ENCODE measurements around the gene CCNB2. TPM values are rescaled to one million over a fixed set of nuclear protein-coding genes. Genes with fewer than 3 reads are reported as not detected.

Gene CCNB2
- total and polyA plus RNA-seq, 4 experiments from 2014 or later = 0.44 TPM; not detected in 3

GRCh38 chr15:59147666-59148065 lies 42.7 kb downstream of the CCNB2 start:
- H3K36me3 Mint-ChIP-seq = no peaks in the 10 kb centered on the region
- CTCF ChIA-PET (ENCODE audit: partially characterized antibody) = interaction anchor here (1.0 kb wide), 1 partner anchor 8 kb away, joined by 4 read pairs; no protein-coding TSS in a partner anchor
- H3K36me3 ChIP-seq (ENCODE audit: insufficient read depth, low read length) = no peaks in the 10 kb centered on the region

GRCh38 chr15:59148153-59148833 lies 43.3 kb downstream of the CCNB2 start:
- Histone ChIP-seq H3K27ac (ENCODE audit: low read depth, low read length) (no peak overlapping the region), H3K4me1 (ENCODE audit: insufficient read depth, low read length) (no peaks in the 10 kb centered on the region), H3K36me3 (ENCODE audit: insufficient read depth, low read length) (no peaks in the 10 kb centered on the region), H3K9me3 (ENCODE audit: control insufficient read depth in 1 of 2, low read length in 2 of 2) (no peaks in the 10 kb centered on the region), H3K27me3 (ENCODE audit: insufficient read depth, low read length) (no peaks in the 10 kb centered on the region), H3K4me3 (ENCODE audit: low read length in 2 of 2) (no peak overlapping the region)
- no peak for DNase-seq
- Mint-ChIP-seq H3K27me3 (no peaks in the 10 kb centered on the region), H3K4me3 (no peak overlapping the region), H3K9me3 (no peaks in the 10 kb centered on the region), H3K36me3 (no peaks in the 10 kb centered on the region), H3K4me1 (no peaks in the 10 kb centered on the region), H3K27ac (no peak overlapping the region)
- ChIA-PET CTCF (ENCODE audit: partially characterized antibody) (no interaction called here), POLR2A (ENCODE audit: partially characterized antibody) (no interaction called here)
- intact Hi-C loops (cut with micrococcal nuclease) = no loop called here

More at GRCh38 chr15:59147666-59148065, 42.7 kb downstream of the CCNB2 start:
- Histone ChIP-seq H3K9me3 (ENCODE audit: control insufficient read depth in 1 of 2, low read length in 2 of 2) (no peaks in the 10 kb centered on the region), H3K4me3 (ENCODE audit: low read length in 2 of 2) (no peak overlapping the region), H3K27ac (ENCODE audit: low read depth, low read length) (no peak overlapping the region), H3K27me3 (ENCODE audit: insufficient read depth, low read length) (no peaks in the 10 kb centered on the region), H3K4me1 (ENCODE audit: insufficient read depth, low read length) (no peaks in the 10 kb centered on the region)
- Mint-ChIP-seq H3K27me3 (no peaks in the 10 kb centered on the region), H3K4me3 (no peak overlapping the region), H3K9me3 (no peaks in the 10 kb centered on the region), H3K27ac (peak overlapping the region in 1 of 7 donors; percentile 9), H3K4me1 (no peaks in the 10 kb centered on the region)
- no peak for DNase-seq
- intact Hi-C loops (cut with micrococcal nuclease) = no loop called here
- POLR2A ChIA-PET (ENCODE audit: partially characterized antibody) = no interaction called here

- Histone ChIP-seq H3K4me1 (ENCODE audit: insufficient read depth, low read length) (no peaks in the 10 kb centered on the region), H3K36me3 (ENCODE audit: insufficient read depth, low read length) (no peaks in the 10 kb centered on the region), H3K9me3 (ENCODE audit: control insufficient read depth in 1 of 2, low read length in 2 of 2) (no peaks in the 10 kb centered on the region), H3K27ac (ENCODE audit: low read depth, low read length) (no peak overlapping the region), H3K27me3 (ENCODE audit: insufficient read depth, low read length) (no peaks in the 10 kb centered on the region), H3K4me3 (ENCODE audit: low read length in 2 of 2) (no peak overlapping the region)
- H3K4me3 Mint-ChIP-seq = no peak overlapping the region
- no peaks in the 10 kb centered on the region for H3K4me1 Mint-ChIP-seq
- no peak for DNase-seq
- H3K36me3 Mint-ChIP-seq = no peaks in the 10 kb centered on the region
- CTCF ChIA-PET (ENCODE audit: partially characterized antibody) = interaction anchor here (1.2 kb wide), 1 partner anchor 12 kb away, joined by 3 read pairs; no protein-coding TSS in a partner anchor
- POLR2A ChIA-PET (ENCODE audit: partially characterized antibody) = no interaction called here
- H3K9me3 Mint-ChIP-seq = no peaks in the 10 kb centered on the region
- H3K27ac Mint-ChIP-seq = no peak overlapping the region
- intact Hi-C loops (cut with micrococcal nuclease) = no loop called here
- no peaks in the 10 kb centered on the region for H3K27me3 Mint-ChIP-seq
Measured at GRCh38 chr15:59150185-59150584, 45.2 kb downstream of the CCNB2 start.

GRCh38 chr15:59152694-59153450 lies 47.9 kb downstream of the CCNB2 start:
- Histone ChIP-seq H3K27ac (ENCODE audit: low read depth, low read length) (no peak overlapping the region), H3K9me3 (ENCODE audit: control insufficient read depth in 1 of 2, low read length in 2 of 2) (no peaks in the 10 kb centered on the region), H3K36me3 (ENCODE audit: insufficient read depth, low read length) (no peaks in the 10 kb centered on the region), H3K4me3 (ENCODE audit: low read length in 2 of 2) (no peak overlapping the region), H3K4me1 (ENCODE audit: insufficient read depth, low read length) (no peaks in the 10 kb centered on the region), H3K27me3 (ENCODE audit: insufficient read depth, low read length) (no peaks in the 10 kb centered on the region)
- Mint-ChIP-seq H3K4me3 (no peak overlapping the region), H3K36me3 (no peaks in the 10 kb centered on the region), H3K27me3 (no peaks in the 10 kb centered on the region), H3K27ac (no peak overlapping the region), H3K9me3 (no peaks in the 10 kb centered on the region), H3K4me1 (no peaks in the 10 kb centered on the region)
- intact Hi-C loops (cut with micrococcal nuclease) = no loop called here
- CTCF ChIA-PET (ENCODE audit: partially characterized antibody) = interaction anchor here (0.5 kb wide), 1 partner anchor 101 kb away, joined by 3 read pairs; no protein-coding TSS in a partner anchor
- DNase-seq = no peak
- POLR2A ChIA-PET (ENCODE audit: partially characterized antibody) = no interaction called here

- CTCF ChIA-PET (ENCODE audit: partially characterized antibody) = interaction anchor here (0.5 kb wide), 1 partner anchor 101 kb away, joined by 3 read pairs; no protein-coding TSS in a partner anchor
- no peaks in the 10 kb centered on the region for H3K27me3 Mint-ChIP-seq
- Histone ChIP-seq H3K27ac (ENCODE audit: low read depth, low read length) (no peak overlapping the region), H3K4me3 (ENCODE audit: low read length in 2 of 2) (no peak overlapping the region), H3K27me3 (ENCODE audit: insufficient read depth, low read length) (no peaks in the 10 kb centered on the region), H3K4me1 (ENCODE audit: insufficient read depth, low read length) (no peaks in the 10 kb centered on the region), H3K9me3 (ENCODE audit: control insufficient read depth in 1 of 2, low read length in 2 of 2) (no peaks in the 10 kb centered on the region), H3K36me3 (ENCODE audit: insufficient read depth, low read length) (no peaks in the 10 kb centered on the region)
- no peaks in the 10 kb centered on the region for H3K36me3 Mint-ChIP-seq
- no peaks in the 10 kb centered on the region for H3K4me1 Mint-ChIP-seq
- H3K27ac Mint-ChIP-seq = no peak overlapping the region
- no peak overlapping the region for H3K4me3 Mint-ChIP-seq
- POLR2A ChIA-PET (ENCODE audit: partially characterized antibody) = no interaction called here
- intact Hi-C loops (cut with micrococcal nuclease) = no loop called here
- no peaks in the 10 kb centered on the region for H3K9me3 Mint-ChIP-seq
- DNase-seq = no peak
Measured at GRCh38 chr15:59153466-59153865, 48.5 kb downstream of the CCNB2 start.

GRCh38 chr15:59154243-59154642 lies 49.3 kb downstream of the CCNB2 start:
- no peaks in the 10 kb centered on the region for H3K9me3 ChIP-seq (ENCODE audit: control insufficient read depth in 1 of 2, low read length in 2 of 2)
- DNase-seq = no peak
- H3K36me3 ChIP-seq (ENCODE audit: insufficient read depth, low read length) = no peaks in the 10 kb centered on the region
- ChIA-PET CTCF (ENCODE audit: partially characterized antibody) (no interaction called here), POLR2A (ENCODE audit: partially characterized antibody) (no interaction called here)
- no peaks in the 10 kb centered on the region for H3K27me3 Mint-ChIP-seq
- H3K4me1 ChIP-seq (ENCODE audit: insufficient read depth, low read length) = no peaks in the 10 kb centered on the region
- H3K4me3 ChIP-seq (ENCODE audit: low read length in 2 of 2) = no peak overlapping the region
- no peaks in the 10 kb centered on the region for H3K4me1 Mint-ChIP-seq
- H3K27me3 ChIP-seq (ENCODE audit: insufficient read depth, low read length) = no peaks in the 10 kb centered on the region
- H3K27ac ChIP-seq (ENCODE audit: low read depth, low read length) = no peak overlapping the region
- H3K36me3 Mint-ChIP-seq = no peaks in the 10 kb centered on the region
- H3K9me3 Mint-ChIP-seq = no peaks in the 10 kb centered on the region
- no peak overlapping the region for H3K27ac Mint-ChIP-seq
- intact Hi-C loops (cut with micrococcal nuclease) = no loop called here
- H3K4me3 Mint-ChIP-seq = no peak overlapping the region

GRCh38 chr15:59155431-59155830 lies 50.5 kb downstream of the CCNB2 start:
- peak overlapping the region in 1 of 7 donors; percentile 61 for H3K27ac Mint-ChIP-seq
- no peaks in the 10 kb centered on the region for H3K4me1 Mint-ChIP-seq
- no peak for DNase-seq
- no peak overlapping the region for H3K4me3 ChIP-seq (ENCODE audit: low read length in 2 of 2)
- H3K27ac ChIP-seq (ENCODE audit: low read depth, low read length) = no peak overlapping the region
- H3K27me3 ChIP-seq (ENCODE audit: insufficient read depth, low read length) = no peaks in the 10 kb centered on the region
- POLR2A ChIA-PET (ENCODE audit: partially characterized antibody) = no interaction called here
- intact Hi-C loops (cut with micrococcal nuclease) = no loop called here
- CTCF ChIA-PET (ENCODE audit: partially characterized antibody) = interaction anchor here (1.0 kb wide), 1 partner anchor 8 kb away, joined by 4 read pairs; no protein-coding TSS in a partner anchor
- no peaks in the 10 kb centered on the region for H3K9me3 Mint-ChIP-seq
- H3K36me3 Mint-ChIP-seq = no peaks in the 10 kb centered on the region
- H3K27me3 Mint-ChIP-seq = no peaks in the 10 kb centered on the region
- H3K4me1 ChIP-seq (ENCODE audit: insufficient read depth, low read length) = no peaks in the 10 kb centered on the region
- H3K9me3 ChIP-seq (ENCODE audit: control insufficient read depth in 1 of 2, low read length in 2 of 2) = no peaks in the 10 kb centered on the region
- no peak overlapping the region for H3K4me3 Mint-ChIP-seq
- no peaks in the 10 kb centered on the region for H3K36me3 ChIP-seq (ENCODE audit: insufficient read depth, low read length)
